ENCODE measurements around the gene MYH6.

Gene MYH6

GRCh38 chr14:23377573-23378563 lies 30.2 kb downstream of the MYH6 start:
- no peak for DNase-seq (ENCODE audit: low read depth, low spot score)

GRCh38 chr14:23377198-23377550 lies 30.9 kb downstream of the MYH6 start:
- no peak for DNase-seq (ENCODE audit: low read depth, low spot score)

- DNase-seq (ENCODE audit: low read depth, low spot score), result peak; percentile 49
Measured at GRCh38 chr14:23376482-23377197, 31.4 kb downstream of the MYH6 start, which contains the start of gene CMTM5. CMTM5 (plus strand) TSS chr14:23377046; CDS start chr14:23377252, 206 bp downstream.

GRCh38 chr14:23375527-23376251 lies 32.4 kb downstream of the MYH6 start:
- DNase-seq (ENCODE audit: low read depth, low spot score), result no peak

- DNase-seq (ENCODE audit: low read depth, low spot score), result no peak
Measured at GRCh38 chr14:23373041-23373440, 35.0 kb downstream of the MYH6 start.

- no peak for DNase-seq (ENCODE audit: low read depth, low spot score)
Measured at GRCh38 chr14:23372509-23372908, 35.6 kb downstream of the MYH6 start, which contains the start of gene IL25. IL25 (plus strand) TSS chr14:23372809.

- no peak for DNase-seq (ENCODE audit: low read depth, low spot score)
Measured at GRCh38 chr14:23371865-23372264, 36.2 kb downstream of the MYH6 start.

GRCh38 chr14:23370221-23370620 lies 37.9 kb downstream of the MYH6 start:
- no peak for DNase-seq (ENCODE audit: low read depth, low spot score)

- DNase-seq (ENCODE audit: low read depth, low spot score), result peak; percentile 74
Measured at GRCh38 chr14:23366426-23366921, 41.6 kb downstream of the MYH6 start.

- DNase-seq (ENCODE audit: low read depth, low spot score), result peak; percentile 85
Measured at GRCh38 chr14:23365732-23366425, 42.2 kb downstream of the MYH6 start.

GRCh38 chr14:23365036-23365731 lies 42.9 kb downstream of the MYH6 start, which contains the start of gene EFS:
EFS (minus strand) TSS chr14:23365172; CDS start chr14:23365025, 147 bp downstream.
- peak; percentile 80 for DNase-seq (ENCODE audit: low read depth, low spot score)

GRCh38 chr14:23364164-23365035 lies 43.7 kb downstream of the MYH6 start:
- peak; percentile 89 for DNase-seq (ENCODE audit: low read depth, low spot score)

- DNase-seq (ENCODE audit: low read depth, low spot score), result no peak
Measured at GRCh38 chr14:23362200-23362599, 45.9 kb downstream of the MYH6 start.

- DNase-seq (ENCODE audit: low read depth, low spot score), result no peak
Measured at GRCh38 chr14:23361763-23362162, 46.3 kb downstream of the MYH6 start.

GRCh38 chr14:23361320-23361719 lies 46.8 kb downstream of the MYH6 start:
- DNase-seq (ENCODE audit: low read depth, low spot score), result no peak

GRCh38 chr14:23360496-23360895 lies 47.6 kb downstream of the MYH6 start:
- DNase-seq (ENCODE audit: low read depth, low spot score), result peak; percentile 22

- no peak for DNase-seq (ENCODE audit: low read depth, low spot score)
Measured at GRCh38 chr14:23359722-23360447, 48.2 kb downstream of the MYH6 start.

- DNase-seq (ENCODE audit: low read depth, low spot score), result no peak
Measured at GRCh38 chr14:23359167-23359626, 48.9 kb downstream of the MYH6 start.
